Stimulated activated CD8-positive, alpha-beta memory T cell treated with anti-CD3 and anti-CD28 coated beads, Interleukin-12 subunit alpha, Interleukin-12 subunit beta, amount 100 ng/mL, for 1 hour (primary cell): ENCODE data around the gene POLR3K.
A peak's percentile ranks its signal among the peaks of the same experiment; 100 is the strongest.

Source experiments
- DNase-seq: peaks from one replicate; pipeline ENCODE4 v3.0.0-alpha.2; 2020; ENCODE audit warnings: low read depth

Gene POLR3K

GRCh38 chr16:53346-54236 is at the start of gene POLR3K, which contains the start of gene SNRNP25:
TSS of gene POLR3K (minus strand) at chr16:53608. CDS start at chr16:53586, 22 bp downstream.
TSS of gene SNRNP25 (plus strand) at chr16:53828. CDS start at chr16:54017, 189 bp downstream.
- peak; percentile 93 for DNase-seq

- no peak for DNase-seq
These were observed 48.9 kb upstream of the POLR3K start for GRCh38 chr16:102060-102855.

- no peak for DNase-seq
These were observed 48.2 kb upstream of the POLR3K start for GRCh38 chr16:101586-101985.

- DNase-seq, result no peak
These were observed 47.6 kb upstream of the POLR3K start for GRCh38 chr16:100989-101388.

- DNase-seq, result no peak
These were observed 44.4 kb upstream of the POLR3K start for GRCh38 chr16:97822-98221.

GRCh38 chr16:96935-97381 is 43.5 kb upstream of the POLR3K start:
- DNase-seq, result peak; percentile 83

- DNase-seq, result no peak
These were observed 41.5 kb upstream of the POLR3K start for GRCh38 chr16:94918-95265.

- DNase-seq, result no peak
These were observed 39.3 kb upstream of the POLR3K start for GRCh38 chr16:92431-93339.

GRCh38 chr16:91484-91883 is 38.1 kb upstream of the POLR3K start:
- no peak for DNase-seq

GRCh38 chr16:89391-90302 is 36.2 kb upstream of the POLR3K start:
- no peak for DNase-seq

GRCh38 chr16:88613-89012 is 35.2 kb upstream of the POLR3K start:
- DNase-seq, result no peak

- DNase-seq, result no peak
These were observed 33.1 kb upstream of the POLR3K start for GRCh38 chr16:86483-86952.

- no peak for DNase-seq
These were observed 32.5 kb upstream of the POLR3K start for GRCh38 chr16:85865-86264.

GRCh38 chr16:85407-85782 is 32.0 kb upstream of the POLR3K start:
- DNase-seq, result no peak

GRCh38 chr16:84718-85406 is 31.5 kb upstream of the POLR3K start:
- DNase-seq, result peak; percentile 37

- DNase-seq, result no peak
These were observed 30.6 kb upstream of the POLR3K start for GRCh38 chr16:83781-84615.

GRCh38 chr16:83060-83603 is 29.7 kb upstream of the POLR3K start:
- DNase-seq, result no peak

GRCh38 chr16:79151-80054 is 26.0 kb upstream of the POLR3K start:
- DNase-seq, result no peak
